AG04449 (cell line): ENCODE data around the gene TMEM138.
"Not testable (repeated sequence)": the region's sequence is repeated elsewhere in the genome, so short reads cannot be mapped to it uniquely, and the experiment has no call there.

Experiments used
- CTCF ChIA-PET: fragments of 350-600 bp; formaldehyde crosslinking; extraction: SDS; loops from one replicate; lab custom pipeline; 2021; ENCODE audit warnings: antibody characterized with exemption; lab: Yijun Ruan, JAX
- POLR2A ChIA-PET: fragments of 400-600, 350-600 bp; formaldehyde crosslinking; extraction: SDS; loops from one replicate; lab custom pipeline; 2020; ENCODE audit warnings: antibody characterized with exemption, inconsistent platforms; lab: Yijun Ruan, JAX
- DNase-seq: peaks from one replicate; pipeline ENCODE4 v3.0.0-alpha.2; 2010; ENCODE audit warnings: low read depth, low spot score
- H3K4me3 ChIP-seq: 2 replicates; pipeline ENCODE4 v1.5.1; 2011; ENCODE audit warnings: low read depth, mild to moderate bottlenecking, control low read depth, low read length
- TF ChIP-seq, protein P1 (sequence below): IDR thresholded peaks from one replicate; pipeline ENCODE4 v1.5.1; 2011; ENCODE audit warnings: mild to moderate bottlenecking, moderate library complexity, low read length, control low read depth, inconsistent platforms; ENCODE audit not compliant: insufficient read depth; ENCODE audit errors: missing control alignments

Gene TMEM138

DNA sequence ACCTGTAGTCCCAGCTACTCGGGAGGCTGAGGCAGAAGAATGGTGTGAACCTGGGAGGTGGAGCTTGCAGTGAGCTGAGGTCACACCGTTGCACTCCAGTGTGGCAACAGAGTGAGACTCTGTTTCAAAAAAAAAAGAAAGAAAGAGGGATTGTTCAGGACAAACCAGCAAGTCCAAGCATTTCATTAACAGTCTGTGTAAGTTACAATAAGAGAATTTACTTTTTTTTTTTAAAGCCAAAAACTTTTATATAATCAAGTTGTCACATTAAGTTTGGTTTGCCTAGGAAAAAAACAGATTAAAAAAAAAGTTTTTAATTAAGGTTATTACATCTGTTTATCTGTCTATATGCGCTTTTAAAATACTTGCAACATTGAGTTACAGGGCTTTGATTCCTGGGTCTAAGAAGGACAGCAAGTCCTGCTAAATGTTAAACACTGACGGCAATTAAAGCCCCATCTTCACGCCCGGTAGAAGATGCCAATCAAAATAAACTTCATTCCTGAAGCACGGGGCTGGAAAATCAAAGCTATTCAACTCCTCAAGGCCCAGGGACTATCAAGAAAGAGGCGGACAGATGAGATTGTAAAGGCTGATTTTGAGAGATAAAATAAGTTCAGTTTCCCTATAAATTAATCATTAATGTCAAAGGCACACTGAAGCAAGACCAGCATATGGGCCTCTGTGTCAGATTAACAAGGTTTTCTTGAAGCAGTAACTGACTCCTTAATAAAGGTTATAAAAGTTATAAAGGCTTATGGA, 10.7 kb downstream of the TMEM138 start:
- ChIA-PET POLR2A (interaction anchor here (2.6 kb wide), 1 partner anchor 11 kb away, joined by 12 read pairs; the partner anchor contains the start of genes CYB561A3 and TMEM138), CTCF (interaction anchor here (20.8 to 25.4 kb wide), 2 partner anchors 11 to 35 kb away, joined by 239 to 926 read pairs; partner anchors contain the start of genes DDB1 and TKFC)
- DNase-seq = no peak
- TF ChIP-seq, protein P1, sequence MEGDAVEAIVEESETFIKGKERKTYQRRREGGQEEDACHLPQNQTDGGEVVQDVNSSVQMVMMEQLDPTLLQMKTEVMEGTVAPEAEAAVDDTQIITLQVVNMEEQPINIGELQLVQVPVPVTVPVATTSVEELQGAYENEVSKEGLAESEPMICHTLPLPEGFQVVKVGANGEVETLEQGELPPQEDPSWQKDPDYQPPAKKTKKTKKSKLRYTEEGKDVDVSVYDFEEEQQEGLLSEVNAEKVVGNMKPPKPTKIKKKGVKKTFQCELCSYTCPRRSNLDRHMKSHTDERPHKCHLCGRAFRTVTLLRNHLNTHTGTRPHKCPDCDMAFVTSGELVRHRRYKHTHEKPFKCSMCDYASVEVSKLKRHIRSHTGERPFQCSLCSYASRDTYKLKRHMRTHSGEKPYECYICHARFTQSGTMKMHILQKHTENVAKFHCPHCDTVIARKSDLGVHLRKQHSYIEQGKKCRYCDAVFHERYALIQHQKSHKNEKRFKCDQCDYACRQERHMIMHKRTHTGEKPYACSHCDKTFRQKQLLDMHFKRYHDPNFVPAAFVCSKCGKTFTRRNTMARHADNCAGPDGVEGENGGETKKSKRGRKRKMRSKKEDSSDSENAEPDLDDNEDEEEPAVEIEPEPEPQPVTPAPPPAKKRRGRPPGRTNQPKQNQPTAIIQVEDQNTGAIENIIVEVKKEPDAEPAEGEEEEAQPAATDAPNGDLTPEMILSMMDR = no peak
- H3K4me3 ChIP-seq = no peak overlapping the region

DNA sequence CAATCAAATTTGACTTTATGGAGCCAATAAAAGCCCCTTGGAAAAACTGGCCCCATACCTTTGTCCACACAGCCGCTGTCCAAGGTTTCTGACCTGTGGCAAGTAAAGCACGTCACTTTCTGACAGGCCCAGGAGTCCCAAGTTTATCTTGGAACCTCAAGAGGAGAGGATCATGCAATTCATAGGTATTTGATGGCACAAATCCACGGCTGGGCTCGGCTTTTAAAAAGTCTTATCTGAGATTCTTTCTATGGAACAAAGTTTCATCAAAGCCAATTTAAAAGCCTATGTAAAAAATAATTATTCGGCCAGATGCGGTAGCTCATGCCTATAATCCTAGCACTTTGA, 13.6 kb downstream of the TMEM138 start:
- ChIA-PET CTCF (interaction anchor here (0.7 to 25.4 kb wide), 6 partner anchors 9 to 48 kb away, joined by 3 to 926 read pairs (median 4); partner anchors contain the start of genes DDB1 and TKFC), POLR2A (no interaction called here)
- TF ChIP-seq, protein P1 = no peak
- H3K4me3 ChIP-seq = no peak overlapping the region
- DNase-seq = no peak

DNA sequence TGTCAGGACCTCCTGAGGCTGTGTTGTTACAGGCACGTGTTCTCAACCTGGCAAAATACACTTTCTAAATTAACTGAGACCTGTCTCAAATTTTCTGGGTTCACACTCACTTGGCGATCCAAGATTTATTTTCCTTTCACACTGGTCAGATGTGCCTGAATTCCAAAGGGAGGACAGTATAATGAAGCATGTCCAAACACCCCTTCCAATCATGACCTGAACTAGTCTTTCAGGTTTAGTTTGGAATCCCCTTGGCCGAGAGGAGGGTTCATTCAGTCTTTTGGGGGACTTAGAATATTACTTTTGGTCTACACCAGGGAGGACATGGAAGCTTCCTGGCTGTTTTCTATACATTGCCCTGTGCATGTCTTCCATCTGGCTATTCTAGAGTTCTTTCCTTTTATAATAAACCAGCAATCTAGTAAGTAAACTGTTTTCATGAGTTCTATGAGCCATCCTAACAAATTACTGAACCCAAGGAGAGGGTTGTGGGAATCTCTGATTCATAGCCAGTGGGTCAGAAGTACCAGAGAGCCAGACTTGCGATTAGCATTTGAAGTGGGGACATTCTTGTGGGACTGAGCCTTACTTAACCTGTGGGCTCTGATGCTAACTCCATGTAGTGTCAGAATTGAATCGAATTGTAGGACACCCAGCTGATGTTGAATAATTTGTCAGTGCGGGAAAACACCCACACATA, 15.4 kb downstream of the TMEM138 start:
- DNase-seq = no peak
- CTCF ChIA-PET = interaction anchor here (0.6 to 25.4 kb wide), 3 partner anchors 10 to 40 kb away, joined by 3 to 926 read pairs (median 10); partner anchors contain the start of genes DDB1, TKFC and TMEM216
- TF ChIP-seq, protein P1 = no peak
- H3K4me3 ChIP-seq = no peak overlapping the region
- POLR2A ChIA-PET = interaction anchor here (2.0 kb wide), 1 partner anchor 16 kb away, joined by 20 read pairs; the partner anchor contains the start of genes CYB561A3 and TMEM138

DNA sequence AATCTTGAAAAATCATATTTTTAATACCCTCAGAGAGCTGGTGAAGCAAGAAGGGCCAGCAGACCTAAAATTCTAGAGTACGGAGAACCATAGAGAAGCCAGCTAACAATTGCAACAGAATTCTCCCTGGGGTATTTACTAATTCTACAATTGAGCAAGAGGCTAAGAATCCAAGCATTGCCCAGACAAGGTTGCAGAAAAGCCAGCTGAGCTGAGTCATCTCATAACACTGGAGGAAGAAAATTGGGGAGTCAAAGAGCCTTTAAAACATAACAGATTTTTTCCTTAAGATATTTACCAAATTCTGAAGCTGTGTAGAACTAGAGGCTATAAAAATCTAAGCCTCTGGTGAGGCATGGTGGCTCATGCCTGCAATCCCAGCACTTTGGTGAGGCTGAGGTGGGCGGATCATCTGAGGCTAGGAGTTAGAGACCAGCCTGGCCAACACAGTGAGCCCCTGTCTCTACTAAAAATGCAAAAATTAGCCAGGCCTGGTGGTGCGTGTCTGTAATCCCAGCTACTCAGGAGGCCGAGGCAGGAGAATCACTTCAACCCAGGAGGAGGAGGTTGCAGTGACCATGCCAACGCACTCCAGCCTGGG, 16.6 kb downstream of the TMEM138 start:
- DNase-seq = peak; percentile 92
- ChIA-PET CTCF (interaction anchor here (1.1 to 25.4 kb wide), 4 partner anchors 13 to 51 kb away, joined by 3 to 926 read pairs (median 124); partner anchors contain the start of genes CYB561A3, DDB1, TKFC and TMEM138), POLR2A (interaction anchor here (0.8 to 2.0 kb wide), 6 partner anchors 14 to 51 kb away, joined by 3 to 20 read pairs (median 4); partner anchors contain the start of genes CYB561A3, TMEM138 and TMEM216)
- TF ChIP-seq, protein P1 = no peak
- no peak overlapping the region for H3K4me3 ChIP-seq

DNA sequence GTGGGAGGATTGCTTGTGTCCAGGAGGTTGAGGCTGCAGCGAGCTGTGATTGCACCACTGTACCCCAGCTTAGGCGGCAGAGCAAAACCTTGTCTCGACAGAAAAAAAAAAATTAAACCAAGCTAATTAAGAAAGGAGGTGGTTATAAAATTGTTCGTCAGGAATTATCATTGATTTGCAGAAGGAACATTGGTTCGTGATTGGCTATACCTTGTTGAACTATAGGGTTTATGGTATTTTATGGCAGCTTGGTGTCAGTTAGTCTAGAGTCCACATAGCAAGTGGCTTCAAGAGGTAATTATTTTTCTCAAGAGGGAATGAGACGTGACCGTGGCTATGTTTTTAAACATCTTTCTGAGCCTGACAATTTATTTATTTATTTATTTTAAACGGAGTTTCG, 18.7 kb downstream of the TMEM138 start:
- H3K4me3 ChIP-seq = no peak overlapping the region
- ChIA-PET POLR2A (interaction anchor here (0.7 to 2.6 kb wide), 2 partner anchors 19 to 47 kb away, joined by 6 to 9 read pairs; partner anchors contain the start of genes CYB561A3 and TMEM138), CTCF (interaction anchor here (0.7 to 25.4 kb wide), 5 partner anchors 18 to 127 kb away, joined by 3 to 926 read pairs (median 150); partner anchors contain the start of genes CYB561A3, DDB1, TKFC and TMEM138)
- DNase-seq = no peak
- TF ChIP-seq, protein P1 = no peak

DNA sequence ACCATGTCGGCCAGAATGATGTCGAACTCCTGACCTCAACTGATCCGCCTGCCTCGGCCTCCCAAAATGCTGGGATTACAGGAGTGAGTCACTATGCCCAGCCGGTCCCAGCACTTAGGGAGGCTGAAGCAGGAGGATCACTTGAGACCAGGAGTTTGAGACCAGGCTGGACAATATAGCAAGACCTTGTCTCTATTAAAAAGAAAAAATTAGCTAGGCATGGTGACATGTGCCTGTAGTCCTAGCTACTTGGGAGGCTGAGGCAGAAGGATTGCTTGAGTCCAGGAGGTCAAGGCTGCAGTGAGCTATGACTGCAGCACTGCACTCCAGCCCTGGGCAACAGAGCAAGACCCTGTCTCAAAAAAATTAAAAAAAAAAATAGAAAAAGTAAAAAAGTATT, 21.7 kb downstream of the TMEM138 start:
- ChIA-PET CTCF (interaction anchor here (1.2 to 25.4 kb wide), 10 partner anchors 9 to 130 kb away, joined by 3 to 926 read pairs (median 36); partner anchors contain the start of genes CYB561A3, DDB1, TKFC and TMEM138), POLR2A (interaction anchor here (0.7 kb wide), 1 partner anchor 46 kb away, joined by 3 read pairs; no protein-coding TSS in a partner anchor)
- not testable (repeated sequence) for H3K4me3 ChIP-seq, DNase-seq
